Gastroesophageal sphincter (tissue), 4 donors: ENCODE results near the gene WDFY1. TPM values are rescaled to one million over a fixed set of nuclear protein-coding genes. Genes with fewer than 3 reads are reported as not detected.
"Not testable (repeated sequence)": the region's sequence is repeated elsewhere in the genome, so short reads cannot be mapped to it uniquely, and the experiment has no call there.

Experiments used
- ATAC-seq: fragments of 150-250 bp; one replicate; pipeline ENCODE4 v1.9.1; 2016; ENCODE audit warnings: mild to moderate bottlenecking, moderate library complexity
- H3K27ac ChIP-seq, 4 donors: fragments of 200-600 bp; sonication (generic) in 3 of 4; 1 replicate in 3 of 4; 2 replicates in 1 of 4; pipeline ENCODE4 v1.5.1; 2016 to 2019
- H3K27me3 ChIP-seq: fragments of 200-600 bp; sonication (generic); one replicate; pipeline ENCODE4 v1.5.1; 2019
- H3K36me3 ChIP-seq, 2 donors: fragments of 200-600 bp; sonication (generic); one replicate each; pipeline ENCODE4 v1.5.1; 2019; ENCODE audit warnings: control low read depth in 1 of 2
- H3K4me1 ChIP-seq, 3 donors: fragments of 200-600 bp; sonication (generic); 1 replicate in 2 of 3; 2 replicates in 1 of 3; pipeline ENCODE4 v1.5.1; 2016 to 2019; ENCODE audit warnings: control low read depth in 2 of 3
- H3K4me3 ChIP-seq, 2 donors: fragments of 200-600 bp; sonication (generic); one replicate each; pipeline ENCODE4 v1.5.1; 2019; ENCODE audit warnings: mild to moderate bottlenecking in 1 of 2, moderate library complexity in 1 of 2
- H3K9me3 ChIP-seq, 3 donors: fragments of 200-600 bp; sonication (generic); one replicate each; pipeline ENCODE4 v1.5.1; 2017 to 2019; ENCODE audit warnings: control low read depth in 2 of 3
- CTCF ChIP-seq, 4 experiments: fragments of 200-600 bp in 2 of 4; fragments of 450-650 bp in 2 of 4; sonication (generic) in 1 of 4; IDR thresholded peaks; one replicate each; pipeline ENCODE4 v1.5.1; 2017 to 2019; ENCODE audit warnings: antibody characterized with exemption in 4 of 4, mild to moderate bottlenecking in 2 of 4, moderate library complexity in 2 of 4
- EP300 ChIP-seq: sonication (generic); formaldehyde crosslinking; IDR thresholded peaks from one replicate; pipeline ENCODE4 v1.6.1; 2017; ENCODE audit warnings: antibody characterized with exemption, mild to moderate bottlenecking
- POLR2A ChIP-seq, 2 donors: fragments of 450-650 bp; IDR thresholded peaks; one replicate each; pipeline ENCODE4 v1.6.1; 2017; ENCODE audit warnings: antibody characterized with exemption in 2 of 2, mild to moderate bottlenecking in 2 of 2, moderate library complexity in 1 of 2
- POLR2AphosphoS5 ChIP-seq: sonication (generic); formaldehyde crosslinking; IDR thresholded peaks from one replicate; pipeline ENCODE4 v1.6.1; 2017; ENCODE audit warnings: antibody characterized with exemption
- WGBS, 2 donors: methylation state at CpG; one replicate each; pipeline ENCODE4 v1.1.5; 2018; ENCODE audit warnings: low coverage in 1 of 2; 5-methylcytosine and 5-hydroxymethylcytosine counted together
- total RNA-seq, 4 donors: library from RNA; depleted of rRNA; stranded (reverse); fragments of >200 nt; gene quantifications; one replicate each; pipeline ENCODE4 v1.1.0, GENCODE V29; 2016

WDFY1 gene
- total RNA-seq, 4 donors from 2014 or later, result 26.3 to 49.7 (median 39.3) TPM

DNA sequence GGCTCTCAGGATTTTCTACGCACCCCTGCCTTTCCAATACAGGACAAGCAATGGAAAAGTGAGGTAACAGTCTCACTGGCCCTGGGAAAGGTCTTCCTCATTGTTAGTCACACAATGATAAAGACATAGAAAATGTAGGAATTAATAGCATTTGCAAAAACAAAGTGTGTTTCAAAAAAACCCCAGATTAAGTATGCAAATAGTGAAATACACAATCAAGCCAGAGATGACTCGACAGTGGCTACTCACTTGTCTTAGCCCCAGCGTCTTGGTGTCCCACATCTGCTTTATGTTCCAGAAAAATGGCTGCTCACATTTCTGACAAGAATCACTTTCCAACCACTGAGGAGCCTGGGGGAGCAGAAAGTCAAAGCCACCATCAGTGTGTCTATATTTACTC, 60.7 kb downstream of the WDFY1 start:
- Histone ChIP-seq H3K27me3 (no peaks in the 10 kb centered on the region), H3K4me3 (no peak overlapping the region), H3K27ac (no peak overlapping the region), H3K4me1 (peaks cover 0 to 8% (median 0%) of the 10 kb centered on the region in 3 donors), H3K9me3 (no peaks in the 10 kb centered on the region), H3K36me3 (peaks cover 0 to 82% of the 10 kb centered on the region in 2 donors)
- no peak for ATAC-seq
- 71 to 87% methylated on average over 3 of the region's 3 CpGs for WGBS, 2 donors
- no peak for TF ChIP-seq POLR2AphosphoS5
- no peak for TF ChIP-seq CTCF (IDR thresholded peaks at IDR 0.05)
- TF ChIP-seq EP300, result no peak
- TF ChIP-seq POLR2A (IDR thresholded peaks at IDR 0.05), result no peak

DNA sequence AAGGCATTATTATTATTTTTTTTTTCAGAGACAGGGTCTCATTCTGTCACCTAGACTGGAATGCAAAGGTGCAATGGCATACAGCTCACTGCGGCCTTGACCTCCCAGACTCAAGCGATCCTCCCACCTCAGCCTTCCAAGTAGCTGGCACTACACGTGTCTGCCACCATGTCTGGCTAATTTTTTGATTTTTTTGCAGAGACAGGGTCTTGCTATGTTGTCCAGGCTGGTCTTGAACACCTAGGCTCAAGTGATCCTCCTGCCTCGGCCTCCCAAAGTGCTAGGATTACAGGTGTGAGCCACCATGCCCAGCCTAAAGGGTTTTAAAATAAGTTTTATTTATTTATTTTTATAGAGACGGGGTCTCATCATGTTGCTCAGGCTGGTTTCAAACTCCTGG, 62.4 kb downstream of the WDFY1 start:
- TF ChIP-seq POLR2A (IDR thresholded peaks at IDR 0.05), result no peak
- Histone ChIP-seq H3K4me1 (peaks cover 0 to 2% (median 0%) of the 10 kb centered on the region in 3 donors), H3K36me3 (peaks cover 5 to 91% of the 10 kb centered on the region in 2 donors), H3K27me3 (no peaks in the 10 kb centered on the region), H3K9me3 (no peaks in the 10 kb centered on the region), H3K4me3 (no peak overlapping the region), H3K27ac (no peak overlapping the region)
- no peak for ATAC-seq
- WGBS, 2 donors, result 97 to 100% methylated on average over 5 of the region's 5 CpGs

DNA sequence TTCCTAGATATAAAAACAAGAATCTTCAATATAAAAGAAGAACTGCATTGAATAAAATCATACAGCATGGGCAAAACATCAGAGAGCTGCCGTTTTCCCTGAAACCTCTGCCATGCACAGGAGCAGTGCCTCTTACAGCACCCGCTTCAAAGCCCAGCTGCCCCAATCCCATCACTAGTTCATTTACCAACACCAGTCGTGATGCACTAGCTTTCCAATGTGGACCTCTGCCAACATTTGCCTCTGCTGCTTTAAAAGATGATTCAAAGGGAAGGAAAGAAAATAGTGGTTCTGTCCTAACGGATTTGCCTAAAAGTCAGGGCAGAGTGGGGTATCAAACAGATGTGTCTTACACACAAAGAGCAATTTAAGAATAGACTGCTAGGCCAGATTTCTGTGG, 64.3 kb downstream of the WDFY1 start:
- H3K4me1 ChIP-seq, result no peaks in the 10 kb centered on the region
- no peak overlapping the region for H3K27ac ChIP-seq
- no peaks in the 10 kb centered on the region for H3K9me3 ChIP-seq
- TF ChIP-seq EP300 (no peak), POLR2A (IDR thresholded peaks at IDR 0.05) (no peak), POLR2AphosphoS5 (no peak), CTCF (IDR thresholded peaks at IDR 0.05) (no peak)
- no peak for ATAC-seq
- WGBS, 2 donors, result 60 to 67% methylated on average over 3 to 4 of the region's 4 CpGs
- peaks cover 5 to 99% of the 10 kb centered on the region in 2 donors for H3K36me3 ChIP-seq
- no peaks in the 10 kb centered on the region for H3K27me3 ChIP-seq
- H3K4me3 ChIP-seq, result no peak overlapping the region

GRCh38 chr2:223877721-223878410, 67.3 kb downstream of the WDFY1 start:
- no peaks in the 10 kb centered on the region for H3K27me3 ChIP-seq
- ATAC-seq, result no peak
- no peak overlapping the region for H3K4me3 ChIP-seq
- H3K27ac ChIP-seq, result no peak overlapping the region
- TF ChIP-seq POLR2AphosphoS5 (no peak), EP300 (no peak), POLR2A (IDR thresholded peaks at IDR 0.05) (no peak), CTCF (IDR thresholded peaks at IDR 0.05) (no peak)
- 84 to 94% methylated on average over 5 to 6 of the region's 6 CpGs for WGBS, 2 donors
- no peaks in the 10 kb centered on the region for H3K4me1 ChIP-seq
- H3K9me3 ChIP-seq, result no peaks in the 10 kb centered on the region
- peaks cover 5 to 97% of the 10 kb centered on the region in 2 donors for H3K36me3 ChIP-seq

DNA sequence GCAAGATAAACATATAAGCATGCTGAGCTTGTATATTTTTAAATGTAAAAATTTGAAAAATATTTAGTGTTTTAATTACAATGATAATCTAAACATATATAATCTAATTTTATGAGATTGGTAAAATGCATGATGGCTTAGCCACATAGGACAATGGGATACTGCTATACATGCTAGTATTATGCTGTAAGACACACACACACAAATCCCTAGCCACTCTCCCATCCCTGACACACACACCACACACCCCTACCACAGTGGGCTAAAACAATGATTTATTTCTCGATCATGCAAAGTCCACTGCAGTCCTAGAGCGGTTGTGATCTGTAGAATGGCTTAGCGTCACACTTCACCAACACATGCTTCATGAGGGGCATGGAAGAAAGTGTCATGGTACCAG, 71.5 kb downstream of the WDFY1 start:
- TF ChIP-seq EP300, result no peak
- no peak for TF ChIP-seq POLR2AphosphoS5
- TF ChIP-seq CTCF (IDR thresholded peaks at IDR 0.05), result no peak
- TF ChIP-seq POLR2A (IDR thresholded peaks at IDR 0.05), result no peak
- no peak overlapping the region for H3K27ac ChIP-seq
- peaks cover 5 to 91% of the 10 kb centered on the region in 2 donors for H3K36me3 ChIP-seq
- H3K4me1 ChIP-seq, result no peaks in the 10 kb centered on the region
- 97 to 100% methylated on average over 2 to 3 of the region's 3 CpGs for WGBS, 2 donors
- H3K9me3 ChIP-seq, result no peaks in the 10 kb centered on the region
- ATAC-seq, result no peak
- H3K4me3 ChIP-seq, result no peak overlapping the region
- H3K27me3 ChIP-seq, result no peaks in the 10 kb centered on the region

DNA sequence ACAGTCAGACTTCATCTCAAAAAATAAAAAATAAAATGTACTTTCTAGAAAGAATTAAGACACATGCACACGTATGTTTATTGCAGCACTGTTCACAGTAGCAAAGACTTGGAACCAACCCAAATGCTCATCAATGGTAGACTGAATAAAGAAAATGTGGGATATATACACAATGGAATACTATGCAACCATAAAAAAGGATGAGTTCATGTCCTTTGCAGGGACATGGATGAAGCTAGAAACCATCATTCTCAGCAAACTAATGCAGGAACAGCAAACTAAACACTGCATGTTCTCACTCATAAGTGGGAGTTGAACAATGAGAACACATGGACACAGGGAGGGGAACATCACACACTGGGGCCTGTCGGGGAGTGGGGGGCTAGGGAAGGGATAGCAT, 72.4 kb downstream of the WDFY1 start:
- not testable (repeated sequence) for H3K27ac ChIP-seq, H3K9me3 ChIP-seq, H3K4me3 ChIP-seq, H3K4me1 ChIP-seq, ATAC-seq, H3K27me3 ChIP-seq
- 67 to 82% methylated on average over 1 to 2 of the region's 2 CpGs for WGBS, 2 donors
- peaks cover 0 to 85% of the 10 kb centered on the region in 2 donors for H3K36me3 ChIP-seq

- peaks cover 0 to 77% of the 10 kb centered on the region in 2 donors for H3K36me3 ChIP-seq
- not testable (repeated sequence) for H3K27ac ChIP-seq, ATAC-seq, H3K4me1 ChIP-seq, H3K9me3 ChIP-seq, H3K27me3 ChIP-seq, H3K4me3 ChIP-seq
- 93 to 94% methylated on average over 8 to 11 of the region's 12 CpGs for WGBS, 2 donors
These were observed 73.5 kb downstream of the WDFY1 start for GRCh38 chr2:223871661-223872060.
